IMR-90 (cell line): Measurements from ENCODE around the gene PLEK. TPM values are rescaled to one million over a fixed set of nuclear protein-coding genes. Genes with fewer than 3 reads are reported as not detected.
A peak's percentile ranks its signal among the peaks of the same experiment; 100 is the strongest.

Experiments used
- ATAC-seq: fragments of 200-7000 bp; cut with Tn5 transposase; 2 replicates; pipeline ENCODE4 v1.9.1; 2020; ENCODE audit warnings: low read depth, mild to moderate bottlenecking, moderate library complexity
- BruUV-seq: library from RNA; stranded (reverse); fragments of 400-500 nt; replicated peaks from 2 replicates; lab custom pipeline; 2021; lab: Mats Ljungman, UMichigan
- CTCF ChIA-PET: fragments of 300-600 bp; formaldehyde crosslinking; extraction: SDS; loops from one replicate; lab custom pipeline; 2021; ENCODE audit warnings: antibody characterized with exemption; lab: Yijun Ruan, JAX
- POLR2A ChIA-PET: fragments of 300-600 bp; sonication (Branson Sonifier 250); formaldehyde crosslinking; loops from one replicate; lab custom pipeline; 2022; ENCODE audit warnings: antibody characterized with exemption; ENCODE audit not compliant: unreplicated experiment; lab: Charles Lee
- DNase-seq: peaks from one replicate; pipeline ENCODE4 v3.0.0; 2013
- H2AFZ ChIP-seq: replicated peaks from 2 replicates; pipeline ENCODE3; 2013; ENCODE audit warnings: low read length, mild to moderate bottlenecking; ENCODE audit not compliant: poor library complexity
- H2AK5ac ChIP-seq: 2 replicates; pipeline ENCODE4 v1.6.1; 2013; ENCODE audit warnings: low read depth, low read length, inconsistent platforms
- H2AK9ac ChIP-seq: replicated peaks from 2 replicates; pipeline ENCODE3; 2013; ENCODE audit warnings: mild to moderate bottlenecking, low read depth, low read length, moderate library complexity; ENCODE audit not compliant: poor library complexity
- H2BK120ac ChIP-seq: 2 replicates; pipeline ENCODE4 v1.6.1; 2013; ENCODE audit warnings: low read depth, low read length, inconsistent platforms
- H2BK15ac ChIP-seq: 3 replicates; pipeline ENCODE4 v1.6.1; 2013; ENCODE audit warnings: low read depth, low read length, inconsistent platforms
- H2BK20ac ChIP-seq: 2 replicates; pipeline ENCODE4 v1.6.1; 2013; ENCODE audit warnings: low read depth, mild to moderate bottlenecking, inconsistent platforms, low read length, moderate library complexity
- H2BK5ac ChIP-seq: 2 replicates; pipeline ENCODE4 v1.6.1; 2013; ENCODE audit warnings: mild to moderate bottlenecking, low read depth, low read length, inconsistent platforms; ENCODE audit not compliant: poor library complexity, severe bottlenecking
- H3K14ac ChIP-seq: replicated peaks from 2 replicates; pipeline ENCODE4 v1.6.1; 2013; ENCODE audit warnings: low read depth, low read length, inconsistent platforms
- H3K18ac ChIP-seq: 2 replicates; pipeline ENCODE4 v1.6.1; 2013; ENCODE audit warnings: low read depth, low read length, control low read depth
- H3K23ac ChIP-seq: 2 replicates; pipeline ENCODE4 v1.6.1; 2013; ENCODE audit warnings: low read depth, low read length, inconsistent platforms
- H3K27ac ChIP-seq: 2 replicates; pipeline ENCODE4 v1.5.1; 2013; ENCODE audit warnings: mild to moderate bottlenecking, control low read depth, low read length; ENCODE audit not compliant: insufficient read depth
- H3K27me3 ChIP-seq: 2 replicates; pipeline ENCODE4 v1.6.1; 2013; ENCODE audit warnings: low read length; ENCODE audit not compliant: control insufficient read depth, insufficient read depth
- H3K36me3 ChIP-seq: 2 replicates; pipeline ENCODE4 v1.6.1; 2013; ENCODE audit warnings: low read length, mixed read lengths; ENCODE audit not compliant: control insufficient read depth, insufficient read depth
- H3K4ac ChIP-seq: 2 replicates; pipeline ENCODE4 v1.6.1; 2013; ENCODE audit warnings: low read depth, low read length, inconsistent platforms
- H3K4me1 ChIP-seq: 2 replicates; pipeline ENCODE4 v1.6.1; 2013; ENCODE audit warnings: low read length, mixed read lengths; ENCODE audit not compliant: control insufficient read depth, insufficient read depth
- H3K4me2 ChIP-seq: 2 replicates; pipeline ENCODE4 v1.6.1; 2013; ENCODE audit warnings: low read depth, mild to moderate bottlenecking, control low read depth, low read length, moderate library complexity
- H3K4me3 ChIP-seq: 2 replicates; pipeline ENCODE4 v1.5.1; 2013; ENCODE audit warnings: low read depth, mild to moderate bottlenecking, control low read depth, low read length, moderate library complexity; ENCODE audit not compliant: insufficient read depth
- H3K56ac ChIP-seq: 2 replicates; pipeline ENCODE4 v1.6.1; 2013; ENCODE audit warnings: low read length, inconsistent platforms; ENCODE audit not compliant: insufficient read depth; ENCODE audit errors: extremely low read depth
- H3K79me1 ChIP-seq, 2 experiments: 2 replicates each; pipeline ENCODE4 v1.6.1; 2013; ENCODE audit warnings: low read length in 2 of 2, inconsistent platforms in 1 of 2, low read depth in 1 of 2
- H3K9ac ChIP-seq: 2 replicates; pipeline ENCODE4 v1.6.1; 2013; ENCODE audit warnings: low read depth, low read length, control low read depth
- H3K9me1 ChIP-seq: 2 replicates; pipeline ENCODE4 v1.6.1; 2013; ENCODE audit warnings: low read length, inconsistent platforms; ENCODE audit not compliant: insufficient read depth
- H3K9me3 ChIP-seq: 2 replicates; pipeline ENCODE4 v1.6.1; 2013; ENCODE audit warnings: low read length; ENCODE audit not compliant: control insufficient read depth, insufficient read depth
- H4K20me1 ChIP-seq: 2 replicates; pipeline ENCODE4 v1.6.1; 2013; ENCODE audit warnings: low read length, inconsistent platforms; ENCODE audit not compliant: insufficient read depth
- H4K5ac ChIP-seq: 2 replicates; pipeline ENCODE4 v1.6.1; 2013; ENCODE audit warnings: mild to moderate bottlenecking, low read depth, low read length, control low read depth
- H4K8ac ChIP-seq, 2 experiments: 2 replicates each; pipeline ENCODE4 v1.6.1; 2013; ENCODE audit warnings: low read depth in 2 of 2, low read length in 2 of 2, control low read depth in 1 of 2, inconsistent platforms in 1 of 2
- H4K91ac ChIP-seq: 2 replicates; pipeline ENCODE4 v1.6.1; 2013; ENCODE audit warnings: low read depth, low read length, inconsistent platforms; ENCODE audit not compliant: insufficient read depth
- CEBPB ChIP-seq: IDR thresholded peaks from 2 replicates; pipeline ENCODE4 v1.6.1; 2012; ENCODE audit warnings: low read depth, low read length, improper control_type of control experiment
- NFE2L2 ChIP-seq: fragments of 150-350 bp; IDR thresholded peaks from 2 replicates; pipeline ENCODE4 v1.6.1; 2016; ENCODE audit warnings: low read depth, mild to moderate bottlenecking, low read length
- WGBS, 2 experiments: methylation state at CpG; one replicate each; pipeline versions ENCODE4 v1.1.5 to v1.1.7; 2013; ENCODE audit warnings: missing lambda C conversion rate in 2 of 2; ENCODE audit not compliant: insufficient read length in 1 of 2; ENCODE audit errors: extremely low coverage in 2 of 2; 5-methylcytosine and 5-hydroxymethylcytosine counted together
- dilution Hi-C: fragments of 300-500 bp; cut with HindIII; formaldehyde crosslinking; loops from one replicate; pipeline ENCODE4 v1.14.3; 2018; ENCODE audit warnings: low sequenced_read_pairs; ENCODE audit not compliant: unreplicated experiment
- in situ Hi-C: fragments of 300-500 bp; cut with MboI; formaldehyde crosslinking; loops from 3 replicates; pipeline ENCODE4 v1.14.3; 2019; ENCODE audit warnings: low sequenced_read_pairs, inconsistent platforms, mixed read lengths
- intact Hi-C: fragments of 100-400 bp; cut with micrococcal nuclease; formaldehyde crosslinking; loops from 2 replicates; pipeline ENCODE4 v1.10.0; 2022
- polyA plus RNA-seq, 3 experiments: library from polyadenylated mRNA; depleted of rRNA; stranded (reverse); fragments of >200 nt; gene quantifications; 2 replicates each; pipeline ENCODE4 v1.2.3, GENCODE V29; 2012; ENCODE audit warnings: low replicate concordance in 1 of 3
- total RNA-seq: library from RNA; depleted of rRNA; stranded (reverse); fragments of >200 nt; gene quantifications from 2 replicates; pipeline ENCODE4 v1.2.3, GENCODE V29; 2012

PLEK gene
- total and polyA plus RNA-seq, 2 of the 4 experiments (the other 2 are of a cell fraction), result under 0.01 TPM; not detected in 1

GRCh38 chr2:68371581-68371980, 6.5 kb downstream of the PLEK start:
- no CpG with 5 or more reads among the region's 3 CpGs for WGBS, 2 experiments
- in situ Hi-C loops, result no loop called here
- BruUV-seq, result no TSS peak

More at GRCh38 chr2:68371581-68371980, 6.5 kb downstream of the PLEK start:
- no peaks in the 10 kb centered on the region for H3K9me3 ChIP-seq
- no peak overlapping the region for H3K4me3 ChIP-seq
- no peak overlapping the region for H4K91ac ChIP-seq
- TF ChIP-seq CEBPB (no peak), NFE2L2 (peak; percentile 30; the same call in 1 of the 2 replicates)
- ChIA-PET CTCF (no interaction called here), POLR2A (no interaction called here)
- H3K27me3 ChIP-seq, result peaks cover 23% of the 10 kb centered on the region
- no peak overlapping the region for H2AK9ac ChIP-seq
- no peaks in the 10 kb centered on the region for H3K9me1 ChIP-seq
- no peak overlapping the region for H2BK120ac ChIP-seq
- H4K20me1 ChIP-seq, result no peaks in the 10 kb centered on the region
- H3K9ac ChIP-seq, result no peak overlapping the region
- no peaks in the 10 kb centered on the region for H3K79me1 ChIP-seq
- H3K27ac ChIP-seq, result no peak overlapping the region
- no peak overlapping the region for H3K4me2 ChIP-seq
- H3K56ac ChIP-seq, result no peak overlapping the region
- H2AFZ ChIP-seq, result no peak overlapping the region
- no peak overlapping the region for H3K14ac ChIP-seq
- ATAC-seq (no peak), DNase-seq (no peak)
- no peak overlapping the region for H4K5ac ChIP-seq
- peak overlapping the region; percentile 33; the same call in 1 of the 2 replicates for H3K23ac ChIP-seq
- no peak overlapping the region for H4K8ac ChIP-seq
- H2BK5ac ChIP-seq, result no peak overlapping the region
- no peak overlapping the region for H3K18ac ChIP-seq
- H2BK15ac ChIP-seq, result no peak overlapping the region
- no peaks in the 10 kb centered on the region for H3K4me1 ChIP-seq
- intact Hi-C loops (no loop called here), dilution Hi-C loops (no loop called here)
- H2AK5ac ChIP-seq, result no peak overlapping the region
- no peak overlapping the region for H2BK20ac ChIP-seq
- no peak overlapping the region for H3K4ac ChIP-seq
- no peaks in the 10 kb centered on the region for H3K36me3 ChIP-seq
